Left ventricle myocardium superior (tissue), 1 donor: ENCODE results near the gene MMP11. TPM values are rescaled to one million over a fixed set of nuclear protein-coding genes. Genes with fewer than 3 reads are reported as not detected.

Experiments used
- ATAC-seq: fragments of 200-7000 bp; cut with Tn5 transposase; one replicate; pipeline ENCODE4 v1.9.1; 2020; ENCODE audit warnings: mild to moderate bottlenecking, moderate library complexity
- DNase-seq: peaks from one replicate; pipeline ENCODE4 v3.0.0-alpha.2; 2020
- intact Hi-C: fragments of 100-400 bp; cut with micrococcal nuclease; formaldehyde crosslinking; loops from one replicate; pipeline ENCODE4 v1.11.0; 2022
- total RNA-seq: library from RNA; stranded (reverse); fragmentation: NEBNext Ultra II Directional; extraction: Animal tissue kit (Norgen Biotek cat#: 25700); gene quantifications from one replicate; pipeline ENCODE4 v1.2.1, GENCODE V29; 2021
- donor health status: DM: no; HTN: yes; CAD: no; lungs with severe emphysema.

Gene MMP11
- total RNA-seq, 1 donor from 2014 or later: 32.3 TPM

DNA sequence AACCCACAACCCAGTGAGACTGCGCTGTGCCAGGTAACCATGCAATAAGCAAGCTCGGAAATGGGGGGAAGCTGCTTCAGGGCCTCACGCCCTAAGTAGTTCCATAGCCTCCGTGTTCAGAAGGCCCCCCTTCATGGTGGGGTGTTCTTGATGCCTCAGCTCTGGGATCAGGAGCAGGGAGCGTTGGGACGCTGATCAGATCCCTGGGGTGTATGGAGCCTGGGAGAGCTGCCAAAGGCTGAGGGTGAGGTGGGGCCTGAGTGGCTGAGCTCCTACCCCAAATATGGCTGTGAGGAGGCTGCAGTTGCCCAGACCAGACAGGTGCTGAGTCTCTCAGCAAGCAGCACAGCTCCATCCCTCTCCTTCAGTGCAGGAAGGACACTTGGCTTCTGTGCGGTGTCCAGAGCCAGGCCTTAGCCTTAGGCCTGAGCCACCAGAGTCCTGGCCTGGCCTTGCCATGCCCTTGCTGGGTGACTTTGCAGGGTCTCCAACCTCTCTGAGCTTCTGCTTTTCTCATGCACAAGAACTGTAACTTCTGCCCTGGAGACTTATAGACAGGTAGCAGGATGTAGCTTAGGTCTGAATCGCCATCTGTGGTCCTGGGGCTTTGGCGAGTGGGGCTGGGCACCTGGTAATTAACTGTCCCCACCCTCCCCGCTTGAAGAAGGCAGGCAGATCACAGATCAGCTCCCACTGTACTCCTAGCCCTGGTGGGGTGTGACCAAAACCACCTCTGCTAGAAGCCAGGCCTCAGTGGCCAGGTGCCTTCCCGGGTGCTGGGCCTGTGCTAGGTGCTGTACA, 5.3 kb downstream of the MMP11 start:
- intact Hi-C loops: loop anchor here (10.0 kb wide), 1 partner anchor 67 kb away; no protein-coding TSS in a partner anchor
- ATAC-seq (peak; percentile 67), DNase-seq (peak; percentile 83)

- ATAC-seq (no peak), DNase-seq (no peak)
- intact Hi-C loops: loop anchor here (10.0 kb wide), 1 partner anchor 66 kb away; no protein-coding TSS in a partner anchor
These were observed 5.9 kb downstream of the MMP11 start for GRCh38 chr22:23778577-23778900.

DNA sequence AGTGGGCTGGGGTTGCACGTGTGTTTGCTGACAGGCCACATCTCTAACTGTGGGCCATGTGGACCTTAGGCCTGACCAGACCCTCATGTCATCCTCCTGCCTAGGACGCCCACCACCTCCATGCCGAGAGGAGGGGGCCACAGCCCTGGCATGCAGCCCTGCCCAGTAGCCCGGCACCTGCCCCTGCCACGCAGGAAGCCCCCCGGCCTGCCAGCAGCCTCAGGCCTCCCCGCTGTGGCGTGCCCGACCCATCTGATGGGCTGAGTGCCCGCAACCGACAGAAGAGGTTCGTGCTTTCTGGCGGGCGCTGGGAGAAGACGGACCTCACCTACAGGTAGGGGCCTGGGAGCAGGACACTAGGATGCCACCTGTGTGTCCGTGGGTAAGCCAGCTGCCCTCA, 6.4 kb downstream of the MMP11 start:
- DNase-seq (no peak), ATAC-seq (no peak)
- intact Hi-C loops: loop anchor here (10.0 kb wide), 1 partner anchor 66 kb away; no protein-coding TSS in a partner anchor

GRCh38 chr22:23779731-23780130, 7.1 kb downstream of the MMP11 start:
- DNase-seq: no peak
- intact Hi-C loops: loop anchor here (10.0 kb wide), 1 partner anchor 65 kb away; no protein-coding TSS in a partner anchor
- no peak for ATAC-seq

- intact Hi-C loops: no loop called here
- ATAC-seq (no peak), DNase-seq (no peak)
These were observed 7.6 kb downstream of the MMP11 start for GRCh38 chr22:23780146-23780748.

DNA sequence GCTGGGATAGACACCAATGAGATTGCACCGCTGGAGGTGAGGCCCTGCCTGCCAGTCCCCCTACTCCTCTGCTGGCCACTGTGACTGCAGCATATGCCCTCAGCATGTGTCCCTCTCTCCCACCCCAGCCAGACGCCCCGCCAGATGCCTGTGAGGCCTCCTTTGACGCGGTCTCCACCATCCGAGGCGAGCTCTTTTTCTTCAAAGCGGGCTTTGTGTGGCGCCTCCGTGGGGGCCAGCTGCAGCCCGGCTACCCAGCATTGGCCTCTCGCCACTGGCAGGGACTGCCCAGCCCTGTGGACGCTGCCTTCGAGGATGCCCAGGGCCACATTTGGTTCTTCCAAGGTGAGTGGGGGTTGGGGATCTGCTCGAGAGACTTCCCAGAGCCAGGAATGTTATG, 8.4 kb downstream of the MMP11 start:
- intact Hi-C loops: no loop called here
- no peak for DNase-seq
- no peak for ATAC-seq

- DNase-seq (no peak), ATAC-seq (no peak)
- intact Hi-C loops: no loop called here
These were observed 9.0 kb downstream of the MMP11 start for GRCh38 chr22:23781511-23782183.

DNA sequence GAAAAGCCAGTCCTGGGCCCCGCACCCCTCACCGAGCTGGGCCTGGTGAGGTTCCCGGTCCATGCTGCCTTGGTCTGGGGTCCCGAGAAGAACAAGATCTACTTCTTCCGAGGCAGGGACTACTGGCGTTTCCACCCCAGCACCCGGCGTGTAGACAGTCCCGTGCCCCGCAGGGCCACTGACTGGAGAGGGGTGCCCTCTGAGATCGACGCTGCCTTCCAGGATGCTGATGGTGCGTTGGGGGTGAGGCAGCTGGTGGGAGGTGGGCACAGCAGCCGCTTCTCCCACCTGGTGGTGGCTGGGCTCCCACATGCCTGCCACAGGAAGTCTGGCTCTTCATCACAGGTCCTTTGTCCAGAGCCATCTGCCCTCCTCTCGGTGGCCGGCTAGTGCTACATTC, 9.6 kb downstream of the MMP11 start:
- intact Hi-C loops: no loop called here
- ATAC-seq (no peak), DNase-seq (no peak)

- no peak for ATAC-seq
- no peak for DNase-seq
- intact Hi-C loops: no loop called here
These were observed 10.1 kb downstream of the MMP11 start for GRCh38 chr22:23782703-23783102.

GRCh38 chr22:23783265-23784150, 10.9 kb downstream of the MMP11 start:
- DNase-seq (no peak), ATAC-seq (no peak)
- intact Hi-C loops: no loop called here

- intact Hi-C loops: no loop called here
- no peak for ATAC-seq
- no peak for DNase-seq
These were observed 11.6 kb downstream of the MMP11 start for GRCh38 chr22:23784215-23784732.

- intact Hi-C loops: no loop called here
- DNase-seq (no peak), ATAC-seq (peak; percentile 17)
These were observed 13.6 kb downstream of the MMP11 start for GRCh38 chr22:23786261-23786710.

GRCh38 chr22:23786752-23787599, 14.3 kb downstream of the MMP11 start, which contains the start of gene SMARCB1:
Gene SMARCB1, plus strand, starts transcription at chr22:23786966. Its CDS starts 204 bp downstream, at chr22:23787170.
- DNase-seq (peak; percentile 97), ATAC-seq (peak; percentile 94)
- intact Hi-C loops: no loop called here

- no peak for DNase-seq
- ATAC-seq: no peak
- intact Hi-C loops: no loop called here
These were observed 14.9 kb downstream of the MMP11 start for GRCh38 chr22:23787600-23787896.

- no peak for DNase-seq
- ATAC-seq: no peak
- intact Hi-C loops: no loop called here
These were observed 15.3 kb downstream of the MMP11 start for GRCh38 chr22:23787910-23788309.

DNA sequence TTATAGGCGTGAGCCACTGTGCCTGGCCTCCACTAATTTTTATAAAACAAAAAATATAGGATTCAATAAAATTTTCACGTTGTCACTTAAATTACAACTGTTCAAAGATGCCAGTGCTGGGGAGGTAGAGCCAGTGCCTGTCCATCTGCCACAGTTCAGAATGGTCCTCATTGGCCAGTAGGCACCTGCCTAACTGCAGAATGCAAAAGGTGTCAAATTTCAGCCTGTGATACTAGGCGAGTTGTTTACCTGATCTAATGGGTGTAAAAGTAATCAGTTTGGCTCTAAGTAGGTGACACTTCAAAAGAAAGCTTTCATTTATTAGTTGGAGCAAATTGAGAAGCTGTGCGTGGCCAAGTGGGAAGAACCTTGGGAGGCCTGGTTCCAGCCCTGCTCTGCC, 16.5 kb downstream of the MMP11 start:
- intact Hi-C loops: no loop called here
- DNase-seq (no peak), ATAC-seq (no peak)

- intact Hi-C loops: no loop called here
- no peak for ATAC-seq
- DNase-seq: no peak
These were observed 17.0 kb downstream of the MMP11 start for GRCh38 chr22:23789638-23790037.
